GM21526 (cell line): Measurements from ENCODE around the gene SCD.

Experiments used
- ATAC-seq: cut with Tn5 transposase; IDR thresholded peaks from one replicate; pipeline ENCODE4 v1.9.1; 2021; ENCODE audit warnings: moderate library complexity; ENCODE audit not compliant: unreplicated experiment, low FRiP score

Gene SCD

DNA sequence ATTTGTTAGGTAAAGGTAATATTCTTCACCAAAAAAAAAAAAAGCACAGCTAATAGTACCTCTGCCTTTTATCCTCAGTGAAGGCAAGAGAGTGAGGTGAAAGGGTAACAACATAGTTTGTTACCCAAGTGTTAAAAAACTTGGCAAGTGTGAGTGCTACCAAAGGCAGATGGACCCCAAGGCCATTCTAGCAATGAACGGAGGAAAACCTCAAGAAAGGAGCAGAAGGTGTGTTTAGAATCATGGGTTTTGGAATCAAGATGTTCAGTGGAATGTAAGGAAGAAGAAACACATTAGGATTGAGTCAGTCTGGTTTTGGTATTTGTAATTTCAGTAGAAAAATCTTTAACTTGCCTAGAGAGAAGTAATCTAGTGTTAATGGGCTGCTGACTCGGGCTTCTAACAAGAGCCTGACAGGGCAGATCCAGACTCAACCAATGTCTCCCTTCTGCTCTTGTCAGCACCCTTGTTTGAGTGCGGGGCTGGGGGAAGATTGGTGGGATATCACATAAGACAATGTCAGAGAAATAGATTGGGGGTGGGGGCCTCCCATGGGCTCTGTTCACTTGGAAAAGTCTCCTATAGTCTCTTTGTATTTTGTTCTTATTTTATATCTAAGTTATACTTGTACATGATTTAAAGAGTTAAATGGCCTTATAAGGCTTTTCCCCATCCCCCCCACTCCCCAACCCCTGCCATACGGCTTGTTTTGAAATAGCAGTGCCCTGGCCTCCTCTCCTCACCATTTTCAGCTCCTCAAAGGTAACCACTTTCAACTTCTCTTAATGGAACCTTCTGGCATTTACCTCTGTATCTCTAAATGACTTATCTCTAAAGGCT lies 44.4 kb downstream of the SCD start:
- no peak for ATAC-seq

- no peak for ATAC-seq
Measured at GRCh38 chr10:100392686-100393003, 45.6 kb downstream of the SCD start.

GRCh38 chr10:100395626-100396025 lies 48.6 kb downstream of the SCD start:
- ATAC-seq: no peak

DNA sequence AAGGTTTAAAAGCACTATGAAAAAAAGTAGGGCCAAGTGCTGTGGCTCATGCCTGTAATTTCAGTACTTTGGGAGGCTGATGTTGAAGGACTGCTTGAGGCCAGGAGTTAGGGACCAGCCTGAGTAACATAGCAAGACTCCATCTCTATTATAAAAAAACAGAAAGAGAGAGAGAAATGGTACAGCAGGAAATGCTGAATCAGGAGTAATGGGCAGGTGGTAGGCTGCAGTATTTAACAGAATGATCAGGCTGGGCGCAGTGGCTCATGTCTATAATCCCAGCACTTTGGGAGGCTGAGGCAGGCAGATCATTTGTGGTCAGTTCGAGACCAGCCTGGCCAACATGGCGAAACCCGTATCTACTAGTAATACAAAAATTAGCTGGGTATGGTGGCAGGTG lies 49.6 kb downstream of the SCD start:
- no peak for ATAC-seq

GRCh38 chr10:100401631-100402328 lies 54.7 kb downstream of the SCD start:
- ATAC-seq: no peak

DNA sequence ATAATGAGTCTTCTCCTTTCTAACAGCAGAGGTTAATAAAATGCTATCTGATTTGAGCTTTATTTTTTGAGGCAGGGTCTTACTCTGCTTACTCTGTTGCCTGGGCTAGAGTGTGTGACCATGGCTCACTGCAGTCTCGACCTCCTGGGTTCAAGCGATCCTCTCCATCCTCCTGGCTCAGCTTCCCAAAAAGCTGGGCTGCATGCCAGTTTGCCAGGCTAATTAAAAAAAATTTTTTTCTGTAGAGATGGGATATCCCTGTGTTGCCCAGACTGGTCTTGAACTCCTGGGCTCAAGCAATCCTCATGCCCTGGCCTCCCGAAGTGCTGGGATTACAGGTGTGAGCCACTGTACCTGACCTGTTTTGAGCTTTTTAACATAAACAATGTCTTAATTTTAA lies 56.7 kb downstream of the SCD start:
- no peak for ATAC-seq

DNA sequence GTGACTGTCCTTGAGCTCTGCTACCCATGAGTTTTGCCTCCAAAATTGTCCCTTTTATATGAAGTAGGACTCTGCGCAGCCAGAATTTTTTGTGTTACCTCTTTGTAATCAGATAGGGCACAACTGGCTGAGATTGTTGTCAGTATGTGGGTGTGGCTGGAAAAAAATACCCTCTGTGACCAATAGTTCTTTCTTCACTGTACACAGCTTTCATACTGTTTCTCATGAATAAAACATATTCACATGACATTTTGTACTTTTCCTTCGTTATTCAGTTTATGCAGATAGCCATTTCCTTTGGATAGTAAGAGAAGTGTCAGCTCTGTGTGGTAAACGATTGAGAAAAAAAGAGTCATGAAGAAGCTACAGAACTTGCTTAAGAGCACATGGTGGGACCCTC lies 66.1 kb downstream of the SCD start:
- ATAC-seq: no peak
